Measurements from ENCODE around the gene PPFIA1. TPM values are rescaled to one million over a fixed set of nuclear protein-coding genes. Genes with fewer than 3 reads are reported as not detected.

The PPFIA1 gene
- total and polyA plus RNA-seq, 11 donors: 15.8 to 53.1 (median 39.1) TPM

DNA sequence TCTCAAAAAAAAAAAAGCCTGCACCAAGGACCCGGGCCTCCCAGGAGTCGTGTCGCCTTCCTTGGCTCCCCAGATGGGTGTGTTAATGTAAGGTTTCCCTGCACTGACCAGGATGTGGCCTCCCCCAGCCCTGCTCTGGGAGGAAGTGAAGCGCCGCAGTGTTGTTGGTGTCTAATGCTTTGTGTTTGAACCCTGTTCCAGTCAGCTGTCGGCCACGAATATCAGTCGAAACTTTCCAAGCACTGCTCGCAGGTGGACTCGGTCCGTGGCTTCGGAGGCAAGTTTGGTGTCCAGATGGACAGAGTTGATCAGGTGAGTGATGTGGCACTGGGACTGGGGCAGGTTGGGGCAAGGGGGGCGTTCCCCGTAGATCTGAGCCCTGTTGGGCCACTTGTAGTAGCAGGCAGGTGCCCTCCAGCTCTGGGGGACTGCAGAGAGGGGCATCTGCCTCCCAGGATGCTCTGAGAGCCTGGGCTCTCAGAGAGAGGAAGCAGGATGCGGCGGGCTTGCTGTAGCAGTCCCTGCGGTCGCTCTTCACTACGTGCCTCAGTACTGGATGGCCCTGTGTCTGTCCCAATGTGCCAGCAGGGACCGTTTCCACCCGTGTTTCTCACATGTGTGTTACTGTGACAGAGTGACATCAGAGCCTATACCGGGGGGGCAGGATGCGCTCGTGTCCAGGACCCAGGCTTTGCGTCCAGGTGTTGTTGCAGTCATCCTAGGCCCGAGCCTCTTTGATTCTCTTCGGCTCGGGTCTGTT lies 144.0 kb downstream of the PPFIA1 start:
- Histone ChIP-seq H3K9me3 (no peaks in the 10 kb centered on the region), H3K27ac (peak overlapping the region in 1 of 12 donors; percentile 34), H3K36me3 (peaks cover 9 to 100% (median 98%) of the 10 kb centered on the region in 9 donors), H3K27me3 (peaks cover 0 to 50% (median 0%) of the 10 kb centered on the region in 9 donors), H3K4me3 (no peak overlapping the region), H3K4me1 (peaks cover 0 to 16% (median 3%) of the 10 kb centered on the region in 12 donors)
- TF ChIP-seq, protein P1, sequence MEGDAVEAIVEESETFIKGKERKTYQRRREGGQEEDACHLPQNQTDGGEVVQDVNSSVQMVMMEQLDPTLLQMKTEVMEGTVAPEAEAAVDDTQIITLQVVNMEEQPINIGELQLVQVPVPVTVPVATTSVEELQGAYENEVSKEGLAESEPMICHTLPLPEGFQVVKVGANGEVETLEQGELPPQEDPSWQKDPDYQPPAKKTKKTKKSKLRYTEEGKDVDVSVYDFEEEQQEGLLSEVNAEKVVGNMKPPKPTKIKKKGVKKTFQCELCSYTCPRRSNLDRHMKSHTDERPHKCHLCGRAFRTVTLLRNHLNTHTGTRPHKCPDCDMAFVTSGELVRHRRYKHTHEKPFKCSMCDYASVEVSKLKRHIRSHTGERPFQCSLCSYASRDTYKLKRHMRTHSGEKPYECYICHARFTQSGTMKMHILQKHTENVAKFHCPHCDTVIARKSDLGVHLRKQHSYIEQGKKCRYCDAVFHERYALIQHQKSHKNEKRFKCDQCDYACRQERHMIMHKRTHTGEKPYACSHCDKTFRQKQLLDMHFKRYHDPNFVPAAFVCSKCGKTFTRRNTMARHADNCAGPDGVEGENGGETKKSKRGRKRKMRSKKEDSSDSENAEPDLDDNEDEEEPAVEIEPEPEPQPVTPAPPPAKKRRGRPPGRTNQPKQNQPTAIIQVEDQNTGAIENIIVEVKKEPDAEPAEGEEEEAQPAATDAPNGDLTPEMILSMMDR (IDR thresholded peaks at IDR 0.05): no peak
- no peak for TF ChIP-seq POLR2A (IDR thresholded peaks at IDR 0.05)
- WGBS, 4 donors: 90 to 92% (median 91%) methylated on average over 23 to 28 of the region's 28 CpGs
- intact Hi-C loops (cut with DNase I): no loop called here
- no peak for DNase-seq
- ATAC-seq: no peak

DNA sequence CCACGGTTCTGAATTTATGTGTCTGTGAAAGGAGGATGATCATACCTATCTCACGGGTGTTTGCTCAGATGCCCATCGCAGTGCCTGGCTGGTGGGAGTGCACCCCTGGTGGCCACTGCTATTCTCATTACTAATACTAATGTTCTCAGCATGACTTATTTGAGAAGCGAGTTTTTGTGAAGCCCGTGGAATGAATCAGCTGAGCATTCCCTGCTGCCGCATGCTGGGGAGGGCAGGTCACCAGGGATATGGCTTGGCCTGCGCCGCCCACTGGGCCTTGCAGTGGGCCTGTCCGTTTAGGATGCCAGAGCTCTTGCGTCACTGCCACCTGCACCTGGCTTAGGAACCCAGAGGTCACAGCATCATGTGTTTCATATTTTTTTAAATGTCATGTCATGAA lies 144.7 kb downstream of the PPFIA1 start:
- H3K4me3 ChIP-seq: no peak overlapping the region
- whole genome bisulfite sequencing, 4 donors: 68 to 87% (median 81%) methylated on average over 10 of the region's 10 CpGs
- ATAC-seq (peak in 3 of 4 donors; percentile 2 to 46 (median 23)), DNase-seq (no peak)
- H3K27me3 ChIP-seq: peaks cover 0 to 46% (median 0%) of the 10 kb centered on the region in 9 donors
- peaks cover 0 to 10% (median 1%) of the 10 kb centered on the region in 12 donors for H3K4me1 ChIP-seq
- TF ChIP-seq POLR2A (IDR thresholded peaks at IDR 0.05): no peak
- TF ChIP-seq, protein P1 (IDR thresholded peaks at IDR 0.05): peak in 2 of 12 donors; percentile 11 to 25
- no peaks in the 10 kb centered on the region for H3K9me3 ChIP-seq
- intact Hi-C loops (cut with DNase I): no loop called here
- peaks cover 9 to 100% (median 98%) of the 10 kb centered on the region in 9 donors for H3K36me3 ChIP-seq
- H3K27ac ChIP-seq: peak overlapping the region in 1 of 12 donors; percentile 34

DNA sequence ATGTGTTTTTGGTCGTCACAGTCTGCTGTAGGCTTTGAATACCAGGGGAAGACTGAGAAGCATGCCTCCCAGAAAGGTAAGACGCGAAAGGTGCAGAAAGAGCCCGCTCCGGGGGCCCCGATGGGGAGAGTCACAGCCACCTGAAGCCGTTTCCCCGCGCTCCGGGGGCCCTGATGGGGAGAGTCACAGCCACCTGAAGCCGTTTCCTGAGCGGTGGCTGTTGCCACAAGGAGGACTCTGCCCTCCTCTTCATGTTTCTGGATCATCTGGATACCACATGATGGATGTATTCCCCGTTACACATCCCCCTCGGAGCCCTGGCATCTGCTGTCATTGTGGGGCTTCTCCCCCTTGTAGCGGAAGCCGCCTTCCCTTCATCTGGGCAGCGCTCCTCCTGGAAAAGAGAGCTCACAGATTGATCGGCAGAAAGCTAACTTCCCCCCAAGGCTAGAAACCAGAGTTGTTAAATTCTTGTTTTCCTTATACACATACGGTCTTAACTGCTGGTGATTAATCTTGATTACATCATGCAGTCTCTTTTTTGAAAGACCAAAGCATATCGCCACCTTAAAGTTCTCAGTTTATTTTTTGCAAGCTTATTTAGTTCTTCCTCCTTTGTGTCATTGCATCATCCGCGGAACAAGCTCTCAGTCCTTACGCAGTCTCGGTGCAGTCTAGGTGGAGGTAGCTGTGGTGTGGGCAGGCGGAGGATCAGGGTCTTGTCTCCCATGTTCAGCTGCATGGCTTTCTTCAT lies 145.3 kb downstream of the PPFIA1 start:
- Histone ChIP-seq H3K4me3 (no peak overlapping the region), H3K36me3 (peaks cover 9 to 100% (median 98%) of the 10 kb centered on the region in 9 donors), H3K27me3 (peaks cover 0 to 41% (median 0%) of the 10 kb centered on the region in 9 donors), H3K27ac (no peak overlapping the region), H3K9me3 (no peaks in the 10 kb centered on the region), H3K4me1 (peaks cover 0 to 8% (median under 1%) of the 10 kb centered on the region in 12 donors)
- intact Hi-C loops (cut with DNase I): no loop called here
- 86 to 90% (median 90%) methylated on average over 25 of the region's 25 CpGs for WGBS, 4 donors
- DNase-seq (no peak), ATAC-seq (no peak)
- TF ChIP-seq POLR2A (IDR thresholded peaks at IDR 0.05): no peak
- TF ChIP-seq, protein P1 (IDR thresholded peaks at IDR 0.05): no peak

DNA sequence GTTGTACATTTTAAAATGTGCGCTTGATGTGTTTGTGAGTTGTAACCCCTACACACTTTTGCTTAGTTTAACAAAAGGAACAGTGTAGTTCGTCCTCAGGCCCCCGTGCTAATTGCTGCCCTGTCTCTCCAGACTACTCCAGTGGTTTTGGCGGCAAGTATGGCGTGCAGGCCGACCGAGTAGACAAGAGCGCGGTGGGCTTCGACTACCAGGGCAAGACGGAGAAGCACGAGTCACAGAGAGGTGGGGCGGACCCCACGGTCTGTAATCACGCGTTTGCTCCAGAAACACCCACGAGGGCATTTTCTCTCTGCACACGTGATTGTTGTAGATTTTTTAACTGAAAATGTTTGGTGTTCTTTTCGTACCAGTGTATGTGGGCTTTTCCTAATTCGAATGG lies 146.4 kb downstream of the PPFIA1 start:
- no peak overlapping the region for H3K4me3 ChIP-seq
- 93 to 95% (median 95%) methylated on average over 20 of the region's 20 CpGs for WGBS, 4 donors
- H3K9me3 ChIP-seq: no peaks in the 10 kb centered on the region
- H3K27ac ChIP-seq: no peak overlapping the region
- intact Hi-C loops (cut with DNase I): no loop called here
- peaks cover 0 to 8% (median 0%) of the 10 kb centered on the region in 12 donors for H3K4me1 ChIP-seq
- H3K36me3 ChIP-seq: peaks cover 9 to 100% (median 98%) of the 10 kb centered on the region in 9 donors
- DNase-seq (no peak), ATAC-seq (no peak)
- H3K27me3 ChIP-seq: peaks cover 0 to 33% (median 0%) of the 10 kb centered on the region in 9 donors
- TF ChIP-seq, protein P1 (IDR thresholded peaks at IDR 0.05): no peak
- TF ChIP-seq POLR2A (IDR thresholded peaks at IDR 0.05): no peak
